Activated CD8-positive, alpha-beta T cell treated with anti-CD3 and anti-CD28 coated beads, Interleukin-2, amount 10 ng/mL, durations not matched to agents 7 days and 5 days (primary cell): Measurements from ENCODE around the gene BFSP2. TPM values are rescaled to one million over a fixed set of nuclear protein-coding genes. Genes with fewer than 3 reads are reported as not detected.
A peak's percentile ranks its signal among the peaks of the same experiment; 100 is the strongest.
"Not testable (repeated sequence)": the region's sequence is repeated elsewhere in the genome, so short reads cannot be mapped to it uniquely, and the experiment has no call there.

Experiments
- ATAC-seq: fragments of 150-1000 bp; cut with Tn5 transposase; one replicate; pipeline ENCODE4 v1.10.0; 2021; ENCODE audit warnings: moderate library complexity
- CTCF ChIA-PET: fragments of 350-600 bp; sonication (Branson Sonifier 250); formaldehyde crosslinking; loops from one replicate; lab custom pipeline; 2021; ENCODE audit warnings: antibody characterized with exemption; lab: Charles Lee
- POLR2A ChIA-PET: fragments of 350-600 bp; sonication (Branson Sonifier 250); formaldehyde crosslinking; loops from one replicate; lab custom pipeline; 2021; ENCODE audit warnings: antibody characterized with exemption; lab: Charles Lee
- DNase-seq: peaks from one replicate; pipeline ENCODE4 v3.0.0-alpha.2; 2020
- H3K27ac Mint-ChIP-seq: one replicate; pipeline ENCODE4 v1.8.0; 2021; ENCODE audit warnings: mild to moderate bottlenecking, mixed read lengths
- H3K27me3 Mint-ChIP-seq: one replicate; pipeline ENCODE4 v1.8.0; 2021; ENCODE audit warnings: low read depth, mixed read lengths
- H3K36me3 Mint-ChIP-seq: one replicate; pipeline ENCODE4 v1.8.0; 2021; ENCODE audit warnings: low read depth, mixed read lengths
- H3K4me1 Mint-ChIP-seq: one replicate; pipeline ENCODE4 v1.8.0; 2021; ENCODE audit warnings: low read depth, mixed read lengths
- H3K4me3 Mint-ChIP-seq: one replicate; pipeline ENCODE4 v1.8.0; 2021; ENCODE audit warnings: mild to moderate bottlenecking, mixed read lengths
- H3K9me3 Mint-ChIP-seq: one replicate; pipeline ENCODE4 v1.8.0; 2022; ENCODE audit warnings: mixed read lengths; ENCODE audit not compliant: insufficient read depth
- total RNA-seq, 2 experiments: library from RNA; stranded (reverse); gene quantifications; one replicate each; pipeline ENCODE4 v1.2.3, GENCODE V29; 2021

BFSP2 gene
- total RNA-seq, 2 experiments from 2014 or later, result 0.42 to 0.45 TPM

GRCh38 chr3:133474817-133475216 lies 75.0 kb downstream of the BFSP2 start:
- ChIA-PET CTCF (interaction anchor here (0.9 to 3.8 kb wide), 7 partner anchors 8 to 104 kb away, joined by 3 to 19 read pairs (median 6); no protein-coding TSS in a partner anchor), POLR2A (interaction anchor here (1.0 to 3.6 kb wide), 4 partner anchors 16 to 100 kb away, joined by 3 to 13 read pairs (median 8); no protein-coding TSS in a partner anchor)
- no peak for DNase-seq
- Mint-ChIP-seq H3K4me1 (peaks cover 54% of the 10 kb centered on the region), H3K36me3 (no peaks in the 10 kb centered on the region), H3K9me3 (no peaks in the 10 kb centered on the region), H3K4me3 (no peak overlapping the region), H3K27me3 (no peaks in the 10 kb centered on the region), H3K27ac (peak overlapping the region; percentile 53)
- ATAC-seq, result no peak

DNA sequence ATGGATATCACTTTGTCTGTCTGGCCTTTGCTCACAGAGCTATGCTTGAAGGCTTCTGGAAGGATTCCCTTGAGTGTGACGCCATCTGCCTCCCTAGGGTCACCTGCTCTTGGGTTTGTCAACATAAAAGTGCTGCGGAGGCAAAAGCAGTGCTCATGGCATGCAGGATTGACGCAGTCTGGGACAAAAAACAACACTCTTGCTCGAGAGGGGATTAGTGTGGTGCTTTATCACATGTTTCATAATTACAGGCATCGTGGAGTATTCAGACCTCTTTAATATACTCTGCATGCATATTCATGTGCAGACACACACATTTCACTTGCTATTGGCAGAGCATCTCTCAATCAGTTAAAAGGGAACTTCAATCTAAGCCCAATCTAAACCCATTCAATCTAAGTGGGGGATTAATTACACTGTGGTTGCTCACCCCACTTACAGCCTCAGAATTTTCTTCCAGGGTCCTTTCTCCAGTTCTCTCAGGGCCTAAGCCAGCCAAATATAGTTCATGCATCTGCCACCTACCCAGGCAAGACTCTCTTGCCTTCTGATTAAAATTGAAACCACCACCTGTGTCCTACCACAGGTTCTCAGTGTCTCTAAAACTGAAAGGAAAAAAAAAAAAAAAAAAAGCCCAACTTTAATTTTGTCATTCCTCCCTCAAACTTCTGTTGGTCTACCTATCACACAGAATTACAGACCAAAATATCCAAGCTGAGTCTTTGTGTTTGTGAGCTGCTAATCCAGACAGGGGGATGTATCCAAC lies 75.6 kb downstream of the BFSP2 start:
- Mint-ChIP-seq H3K4me3 (no peak overlapping the region), H3K27me3 (no peaks in the 10 kb centered on the region), H3K9me3 (no peaks in the 10 kb centered on the region), H3K27ac (peak overlapping the region; percentile 53), H3K36me3 (no peaks in the 10 kb centered on the region), H3K4me1 (peaks cover 57% of the 10 kb centered on the region)
- DNase-seq (peak; percentile 50), ATAC-seq (peak; percentile 91)
- CTCF ChIA-PET, result interaction anchor here (0.9 to 3.8 kb wide), 8 partner anchors 9 to 749 kb away, joined by 3 to 19 read pairs (median 5); no protein-coding TSS in a partner anchor
- POLR2A ChIA-PET, result interaction anchor here (0.7 to 3.6 kb wide), 5 partner anchors 15 to 99 kb away, joined by 3 to 13 read pairs (median 8); no protein-coding TSS in a partner anchor

DNA sequence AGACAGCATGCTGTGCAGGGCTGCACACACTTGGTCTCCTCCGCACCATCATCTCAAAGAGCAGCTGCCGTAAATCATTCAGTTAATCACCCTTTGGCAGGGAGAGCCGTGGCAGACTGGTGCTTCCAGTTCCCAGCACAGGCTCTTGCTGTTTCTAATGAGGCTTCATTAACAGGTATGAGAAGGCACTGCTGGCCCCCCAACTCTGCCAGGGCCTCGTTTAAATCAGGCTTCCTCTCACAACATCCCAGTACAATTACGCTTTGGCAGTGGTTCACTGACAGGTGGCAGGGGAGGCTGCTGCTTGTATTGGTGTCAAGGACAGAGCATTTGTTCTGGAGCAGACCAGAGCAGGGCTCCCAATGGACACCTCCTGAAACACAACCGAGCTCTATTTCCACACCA lies 77.1 kb downstream of the BFSP2 start:
- CTCF ChIA-PET, result interaction anchor here (0.7 to 3.8 kb wide), 5 partner anchors 11 to 751 kb away, joined by 3 to 19 read pairs (median 4); no protein-coding TSS in a partner anchor
- no peak for ATAC-seq
- H3K4me1 Mint-ChIP-seq, result peaks cover 58% of the 10 kb centered on the region

DNA sequence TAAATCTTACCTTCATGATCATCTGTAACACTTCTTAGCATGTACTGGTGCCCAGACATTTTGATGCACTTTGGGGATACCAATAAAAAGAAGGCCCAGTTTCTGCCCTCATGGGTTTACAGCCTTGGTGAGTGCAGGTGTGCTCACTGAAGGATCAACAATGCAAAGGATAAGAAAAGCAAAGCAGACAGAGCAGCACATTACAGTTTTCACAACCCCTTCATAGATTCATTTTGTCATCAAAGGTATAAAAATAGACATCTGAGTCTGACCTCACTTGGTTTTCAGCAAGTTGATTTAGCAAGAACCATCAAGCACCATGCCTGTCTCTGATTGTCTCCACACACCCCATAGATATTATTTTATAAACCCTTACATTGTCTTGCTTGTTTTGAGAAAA lies 77.6 kb downstream of the BFSP2 start:
- CTCF ChIA-PET, result interaction anchor here (0.7 to 4.0 kb wide), 3 partner anchors 11 to 101 kb away, joined by 4 to 39 read pairs (median 9); no protein-coding TSS in a partner anchor
- peaks cover 2% of the 10 kb centered on the region for H3K36me3 Mint-ChIP-seq
- peaks cover 58% of the 10 kb centered on the region for H3K4me1 Mint-ChIP-seq
- POLR2A ChIA-PET, result interaction anchor here (1.0 to 1.3 kb wide), 2 partner anchors 96 to 101 kb away, joined by 3 to 4 read pairs; partner anchors contain the start of gene CDV3
- ATAC-seq (no peak), DNase-seq (no peak)
- H3K27me3 Mint-ChIP-seq, result no peaks in the 10 kb centered on the region
- H3K4me3 Mint-ChIP-seq, result no peak overlapping the region
- no peaks in the 10 kb centered on the region for H3K9me3 Mint-ChIP-seq
- H3K27ac Mint-ChIP-seq, result no peak overlapping the region

More for the DNA sequence above, 77.1 kb downstream of the BFSP2 start:
- H3K9me3 Mint-ChIP-seq, result no peaks in the 10 kb centered on the region
- POLR2A ChIA-PET, result interaction anchor here (1.0 kb wide), 1 partner anchor 96 kb away, joined by 4 read pairs; the partner anchor contains the start of gene CDV3
- no peak for DNase-seq
- no peaks in the 10 kb centered on the region for H3K27me3 Mint-ChIP-seq
- peaks cover 2% of the 10 kb centered on the region for H3K36me3 Mint-ChIP-seq
- no peak overlapping the region for H3K4me3 Mint-ChIP-seq
- H3K27ac Mint-ChIP-seq, result no peak overlapping the region

DNA sequence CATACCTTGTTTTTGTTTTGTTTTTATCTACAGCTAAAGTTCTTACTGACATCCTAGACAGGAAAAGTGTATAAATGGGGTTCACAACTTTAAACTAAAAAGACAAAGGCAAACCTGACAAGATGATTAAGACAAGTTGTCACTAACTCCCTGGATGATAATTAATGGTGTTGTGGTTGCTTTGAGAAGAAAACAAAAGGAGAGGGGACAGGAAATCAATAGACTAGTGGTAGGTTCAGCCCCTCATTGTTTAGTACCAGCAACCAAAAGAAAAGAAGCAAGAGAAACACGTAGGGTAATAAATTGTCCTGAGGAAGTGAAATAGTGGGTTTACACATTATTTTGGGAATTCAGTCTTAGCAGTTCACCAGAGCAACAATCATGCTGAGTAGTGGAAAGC lies 78.8 kb downstream of the BFSP2 start:
- Mint-ChIP-seq H3K4me3 (no peak overlapping the region), H3K4me1 (peaks cover 58% of the 10 kb centered on the region), H3K27me3 (no peaks in the 10 kb centered on the region), H3K27ac (no peak overlapping the region), H3K36me3 (peaks cover 2% of the 10 kb centered on the region), H3K9me3 (no peaks in the 10 kb centered on the region)
- ATAC-seq (no peak), DNase-seq (no peak)
- CTCF ChIA-PET, result interaction anchor here (1.3 to 4.0 kb wide), 5 partner anchors 10 to 99 kb away, joined by 4 to 39 read pairs (median 6); partner anchors contain the start of gene CDV3
- POLR2A ChIA-PET, result interaction anchor here (1.3 kb wide), 1 partner anchor 100 kb away, joined by 3 read pairs; no protein-coding TSS in a partner anchor

- Mint-ChIP-seq H3K27ac (no peak overlapping the region), H3K4me1 (peaks cover 55% of the 10 kb centered on the region), H3K4me3 (no peak overlapping the region), H3K9me3 (no peaks in the 10 kb centered on the region), H3K36me3 (peaks cover 2% of the 10 kb centered on the region), H3K27me3 (no peaks in the 10 kb centered on the region)
- ATAC-seq (no peak), DNase-seq (no peak)
- POLR2A ChIA-PET, result interaction anchor here (0.9 to 1.3 kb wide), 2 partner anchors 11 to 91 kb away, joined by 3 read pairs; no protein-coding TSS in a partner anchor
- CTCF ChIA-PET, result interaction anchor here (1.1 to 4.0 kb wide), 8 partner anchors 9 to 98 kb away, joined by 3 to 39 read pairs (median 4); partner anchors contain the start of gene CDV3
These were observed 79.5 kb downstream of the BFSP2 start for GRCh38 chr3:133479401-133479800.

DNA sequence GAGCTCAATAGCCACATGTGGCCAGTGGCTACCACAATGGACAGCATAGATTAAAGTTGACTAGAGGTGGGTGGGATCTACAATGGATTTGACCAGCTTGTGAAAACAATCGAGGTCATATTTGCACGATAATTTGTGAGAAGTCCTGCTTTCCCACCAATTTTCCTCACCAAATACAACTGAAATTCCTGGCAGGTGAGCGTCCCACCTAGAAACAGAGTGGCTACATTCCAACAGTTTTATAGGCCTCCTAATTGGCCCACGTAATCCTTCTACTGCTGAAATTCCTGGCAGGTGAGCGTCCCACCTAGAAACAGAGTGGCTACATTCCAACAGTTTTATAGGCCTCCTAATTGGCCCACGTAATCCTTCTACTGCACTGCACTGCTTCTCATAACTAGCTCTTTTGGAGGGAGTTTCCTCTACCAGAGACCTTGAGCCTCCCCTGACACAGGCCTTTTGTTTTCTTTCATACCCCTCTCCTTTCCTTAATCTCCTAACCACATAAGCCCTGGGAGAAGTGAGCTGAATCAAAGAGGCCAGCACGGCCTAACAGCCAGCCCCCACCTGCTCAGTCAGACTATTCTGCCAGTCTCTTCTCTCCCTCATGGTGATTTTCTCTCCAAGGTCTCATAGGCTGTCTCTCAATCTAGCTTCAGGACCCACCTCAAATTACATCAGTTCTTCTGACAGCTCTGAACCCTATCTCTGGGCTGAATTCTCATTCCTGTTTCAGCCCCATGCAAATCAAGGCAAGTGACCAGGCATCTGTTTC lies 80.2 kb downstream of the BFSP2 start:
- DNase-seq, result no peak
- no peak overlapping the region for H3K4me3 Mint-ChIP-seq
- no peaks in the 10 kb centered on the region for H3K9me3 Mint-ChIP-seq
- H3K4me1 Mint-ChIP-seq, result peaks cover 49% of the 10 kb centered on the region
- no peak for ATAC-seq
- ChIA-PET CTCF (interaction anchor here (0.7 to 4.0 kb wide), 9 partner anchors 8 to 108 kb away, joined by 3 to 39 read pairs (median 4); partner anchors contain the start of gene CDV3), POLR2A (interaction anchor here (0.9 to 1.3 kb wide), 2 partner anchors 12 to 90 kb away, joined by 3 read pairs; no protein-coding TSS in a partner anchor)
- H3K27ac Mint-ChIP-seq, result no peak overlapping the region
- H3K27me3 Mint-ChIP-seq, result no peaks in the 10 kb centered on the region
- peaks cover 2% of the 10 kb centered on the region for H3K36me3 Mint-ChIP-seq

DNA sequence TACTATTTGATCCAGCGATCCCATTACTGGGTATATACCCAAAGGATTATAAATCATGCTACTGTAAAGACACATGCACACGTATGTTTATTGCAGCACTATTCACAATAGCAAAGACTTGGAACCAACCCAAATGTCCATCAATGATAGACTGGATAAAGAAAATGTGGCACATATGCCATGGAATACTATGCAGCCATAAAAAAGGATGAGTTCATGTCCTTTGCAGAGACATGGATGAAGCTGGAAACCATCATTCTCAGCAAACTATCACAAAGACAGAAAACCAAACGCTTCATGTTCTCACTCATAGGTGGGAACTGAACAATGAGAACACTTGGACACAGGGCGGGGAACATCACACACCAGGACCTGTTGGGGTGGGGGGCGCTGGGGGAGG lies 82.6 kb downstream of the BFSP2 start:
- H3K27ac Mint-ChIP-seq, H3K27me3 Mint-ChIP-seq, ATAC-seq, POLR2A ChIA-PET, H3K4me3 Mint-ChIP-seq, H3K36me3 Mint-ChIP-seq, CTCF ChIA-PET, H3K9me3 Mint-ChIP-seq, DNase-seq: not testable (repeated sequence)
- H3K4me1 Mint-ChIP-seq, result peaks cover 25% of the 10 kb centered on the region

- Mint-ChIP-seq H3K9me3 (no peaks in the 10 kb centered on the region), H3K36me3 (peaks cover 4% of the 10 kb centered on the region), H3K27me3 (no peaks in the 10 kb centered on the region), H3K27ac (no peak overlapping the region), H3K4me1 (peaks cover 41% of the 10 kb centered on the region), H3K4me3 (no peak overlapping the region)
- ATAC-seq (no peak), DNase-seq (no peak)
- ChIA-PET POLR2A (interaction anchor here (3.0 kb wide), 1 partner anchor 88 kb away, joined by 15 read pairs; the partner anchor contains the start of gene CDV3), CTCF (interaction anchor here (0.6 to 7.7 kb wide), 8 partner anchors 7 to 142 kb away, joined by 3 to 102 read pairs (median 4); partner anchors contain the start of gene CDV3)
These were observed 86.8 kb downstream of the BFSP2 start for GRCh38 chr3:133486658-133487057.

- ChIA-PET POLR2A (interaction anchor here (3.0 kb wide), 1 partner anchor 87 kb away, joined by 15 read pairs; the partner anchor contains the start of gene CDV3), CTCF (interaction anchor here (0.6 to 7.7 kb wide), 7 partner anchors 8 to 120 kb away, joined by 3 to 102 read pairs (median 6); partner anchors contain the start of gene CDV3)
- H3K4me3 Mint-ChIP-seq, result no peak overlapping the region
- H3K27me3 Mint-ChIP-seq, result no peaks in the 10 kb centered on the region
- H3K36me3 Mint-ChIP-seq, result peaks cover 4% of the 10 kb centered on the region
- H3K4me1 Mint-ChIP-seq, result peaks cover 46% of the 10 kb centered on the region
- H3K9me3 Mint-ChIP-seq, result no peaks in the 10 kb centered on the region
- DNase-seq (no peak), ATAC-seq (no peak)
- H3K27ac Mint-ChIP-seq, result no peak overlapping the region
These were observed 87.3 kb downstream of the BFSP2 start for GRCh38 chr3:133487204-133487603.
